Measurements from ENCODE around the gene SASS6. TPM values are rescaled to one million over a fixed set of nuclear protein-coding genes. Genes with fewer than 3 reads are reported as not detected.

SASS6 gene
- total RNA-seq, 2 experiments from 2014 or later, result 12.1 to 18.7 TPM

GRCh38 chr1:100137602-100138001, 4.9 kb upstream of the SASS6 start:
- no peak for DNase-seq (ENCODE audit: low spot score)
- CTCF ChIA-PET (ENCODE audit: unreplicated experiment), result no interaction called here
- Histone ChIP-seq H3K9me2 (ENCODE audit: insufficient read depth, low read length) (no peaks in the 10 kb centered on the region), H3K4me2 (ENCODE audit: low read length) (no peak overlapping the region), H2AFZ (ENCODE audit: low read length) (no peak overlapping the region), H3K4me3 (ENCODE audit: low read depth, low read length, poor library complexity, severe bottlenecking) (no peak overlapping the region), H3K79me2 (ENCODE audit: insufficient read depth, low read depth, low read length) (peaks cover 37% of the 10 kb centered on the region), H3K4me1 (ENCODE audit: insufficient read depth, low read length, poor library complexity, severe bottlenecking) (peaks cover 12% of the 10 kb centered on the region), H4K20me1 (ENCODE audit: insufficient read depth, low read length) (no peaks in the 10 kb centered on the region), H3K27ac (ENCODE audit: low read depth, low read length, poor library complexity, severe bottlenecking) (no peak overlapping the region), H3K9me3 (ENCODE audit: low read length) (no peaks in the 10 kb centered on the region), H3K36me3 (ENCODE audit: insufficient read depth, low read length) (peaks cover 70% of the 10 kb centered on the region)
- POLR2A ChIA-PET, result interaction anchor here (0.6 kb wide), 1 partner anchor 160 kb away, joined by 3 read pairs; no protein-coding TSS in a partner anchor
- TF ChIP-seq EZH2phosphoT487 (IDR thresholded peaks at IDR 0.05; ENCODE audit: borderline replicate concordance, low read depth, low read length), result no peak
- BruUV-seq (replicated peaks), result no TSS peak
- intact Hi-C loops (cut with micrococcal nuclease; ENCODE audit: unreplicated experiment), result loop anchor here (10.0 kb wide), 2 partner anchors 317 to 757 kb away; partner anchors contain the start of genes EXTL2 and SLC30A7

- no peak overlapping the region for H2AFZ ChIP-seq (ENCODE audit: low read length)
- CTCF ChIA-PET (ENCODE audit: unreplicated experiment), result no interaction called here
- H3K79me2 ChIP-seq (ENCODE audit: insufficient read depth, low read depth, low read length), result peaks cover 65% of the 10 kb centered on the region
- H3K4me2 ChIP-seq (ENCODE audit: low read length), result peak overlapping the region; percentile 79
- no peak overlapping the region for H3K27ac ChIP-seq (ENCODE audit: low read depth, low read length, poor library complexity, severe bottlenecking)
- no peaks in the 10 kb centered on the region for H4K20me1 ChIP-seq (ENCODE audit: insufficient read depth, low read length)
- peak; percentile 60 for DNase-seq (ENCODE audit: low spot score)
- H3K4me3 ChIP-seq (ENCODE audit: low read depth, low read length, poor library complexity, severe bottlenecking), result peak overlapping the region; percentile 96
- H3K4me1 ChIP-seq (ENCODE audit: insufficient read depth, low read length, poor library complexity, severe bottlenecking), result peaks cover 30% of the 10 kb centered on the region
- BruUV-seq (replicated peaks), result no TSS peak
- no peaks in the 10 kb centered on the region for H3K9me2 ChIP-seq (ENCODE audit: insufficient read depth, low read length)
- POLR2A ChIA-PET, result interaction anchor here (1.0 to 1.6 kb wide), 2 partner anchors 12 to 97 kb away, joined by 3 to 5 read pairs; a partner anchor contains a TSS
- TF ChIP-seq CTCF (conservative IDR thresholded peaks at IDR 0.05; ENCODE audit: low read length) (peak; percentile 73), EZH2phosphoT487 (IDR thresholded peaks at IDR 0.05; ENCODE audit: borderline replicate concordance, low read depth, low read length) (no peak)
- H3K36me3 ChIP-seq (ENCODE audit: insufficient read depth, low read length), result peaks cover 48% of the 10 kb centered on the region
- intact Hi-C loops (cut with micrococcal nuclease; ENCODE audit: unreplicated experiment), result loop anchor here (2.0 to 10.0 kb wide), 4 partner anchors 132 to 760 kb away; partner anchors contain the start of genes EXTL2, RTCA and SLC30A7
- H3K9me3 ChIP-seq (ENCODE audit: low read length), result no peaks in the 10 kb centered on the region
Measured at GRCh38 chr1:100134872-100135271, 2.1 kb upstream of the SASS6 start.

GRCh38 chr1:100131623-100132022, 1.1 kb downstream of the SASS6 start:
- Histone ChIP-seq H3K9me3 (ENCODE audit: low read length) (no peaks in the 10 kb centered on the region), H3K4me1 (ENCODE audit: insufficient read depth, low read length, poor library complexity, severe bottlenecking) (peaks cover 30% of the 10 kb centered on the region), H3K27ac (ENCODE audit: low read depth, low read length, poor library complexity, severe bottlenecking) (no peak overlapping the region), H3K79me2 (ENCODE audit: insufficient read depth, low read depth, low read length) (peaks cover 94% of the 10 kb centered on the region), H3K36me3 (ENCODE audit: insufficient read depth, low read length) (peaks cover 24% of the 10 kb centered on the region), H3K9me2 (ENCODE audit: insufficient read depth, low read length) (no peaks in the 10 kb centered on the region), H3K4me3 (ENCODE audit: low read depth, low read length, poor library complexity, severe bottlenecking) (peak overlapping the region; percentile 96), H4K20me1 (ENCODE audit: insufficient read depth, low read length) (no peaks in the 10 kb centered on the region; the same call in 1 of the 2 replicates), H2AFZ (ENCODE audit: low read length) (no peak overlapping the region), H3K4me2 (ENCODE audit: low read length) (peak overlapping the region; percentile 95)
- ChIA-PET POLR2A (interaction anchor here (0.6 kb wide), 2 partner anchors 132 to 172 kb away, joined by 3 to 4 read pairs; no protein-coding TSS in a partner anchor), CTCF (ENCODE audit: unreplicated experiment) (no interaction called here)
- intact Hi-C loops (cut with micrococcal nuclease; ENCODE audit: unreplicated experiment), result loop anchor here (2.0 to 10.0 kb wide), 6 partner anchors 117 to 763 kb away; partner anchors contain the start of genes CDC14A, DBT, EXTL2 and RTCA
- DNase-seq (ENCODE audit: low spot score), result no peak
- no TSS peak for BruUV-seq (replicated peaks)
- TF ChIP-seq EZH2phosphoT487 (IDR thresholded peaks at IDR 0.05; ENCODE audit: borderline replicate concordance, low read depth, low read length) (no peak), CTCF (conservative IDR thresholded peaks at IDR 0.05; ENCODE audit: low read length) (no peak)
